Adrenal gland (tissue), 12 donors: ENCODE data around the gene MUC12. TPM values are rescaled to one million over a fixed set of nuclear protein-coding genes. Genes with fewer than 3 reads are reported as not detected.

Source experiments
- DNase-seq, 7 donors: peaks; one replicate each; pipeline ENCODE4 v3.0.0-alpha.2; 2019 to 2020
- H3K27ac ChIP-seq, 5 donors: fragments of 200-600 bp; sonication (generic) in 4 of 5; 1 replicate in 3 of 5; 2 replicates in 2 of 5; pipeline versions ENCODE4 v1.5.1 to v1.8.0; 2016 to 2020; ENCODE audit warnings: mild to moderate bottlenecking in 1 of 5
- H3K27me3 ChIP-seq: fragments of 200-600 bp; 2 replicates; pipeline ENCODE4 v1.8.0; 2021
- H3K36me3 ChIP-seq, 2 donors: fragments of 200-600 bp; replicated peaks in 1 of 2; 1 replicate in 1 of 2; 2 replicates in 1 of 2; pipeline versions ENCODE4 v1.5.1 to v1.8.0; 2018 to 2022
- H3K4me1 ChIP-seq, 2 donors: fragments of 200-600 bp; replicated peaks in 1 of 2; 1 replicate in 1 of 2; 2 replicates in 1 of 2; pipeline versions ENCODE4 v1.5.1 to v1.8.0; 2018 to 2021
- H3K4me3 ChIP-seq, 4 donors: fragments of 200-600 bp; sonication (generic) in 3 of 4; one replicate each; pipeline ENCODE4 v1.5.1; 2016 to 2018
- H3K9me3 ChIP-seq, 3 donors: fragments of 200-600 bp; sonication (generic) in 1 of 3; replicated peaks in 1 of 3; 1 replicate in 2 of 3; 2 replicates in 1 of 3; pipeline versions ENCODE4 v1.5.1 to v1.8.0; 2016 to 2021
- POLR2A ChIP-seq, 2 donors: fragments of 450-650 bp; IDR thresholded peaks; one replicate each; pipeline ENCODE4 v1.6.1; 2017; ENCODE audit warnings: antibody characterized with exemption in 2 of 2, mild to moderate bottlenecking in 2 of 2, moderate library complexity in 1 of 2
- WGBS, 4 donors: extraction: QIAGEN DNeasy Blood & Tissue Kit in 2 of 4; methylation state at CpG; one replicate each; pipeline versions ENCODE4 v1.1.5 to v1.1.7; 2013 to 2017; 5-methylcytosine and 5-hydroxymethylcytosine counted together
- intact Hi-C, 2 donors: fragments of 100-400 bp; cut with DNase I; formaldehyde crosslinking; loops; one replicate each; pipeline versions ENCODE4 v1.14.1 to v1.15.0; 2022 to 2023
- polyA plus RNA-seq, 3 donors: library from polyadenylated mRNA; stranded (reverse); fragments of 200-250 nt in 2 of 3; fragments of 350-450 nt in 1 of 3; fragmentation: Illumina TruSeq in 1 of 3; extraction: RNeasy Lipid Tissue Mini Kit (QIAGEN cat#74804) in 1 of 3; gene quantifications; one replicate each; pipeline ENCODE4 v1.2.3, GENCODE V29; 2013 to 2014
- total RNA-seq, 9 donors: library from RNA; depleted of rRNA in 4 of 9; stranded (reverse); fragments of >200 nt in 4 of 9; fragments of 120-200 nt in 1 of 9; fragmentation: NEBNext Ultra II Directional in 1 of 9; extraction: Animal tissue kit (Norgen Biotek cat#: 25700) in 1 of 9; gene quantifications; one replicate each; pipeline versions ENCODE4 v1.1.0 to v1.2.4, GENCODE V29; 2013 to 2023
- TF ChIP-seq, protein P1 (sequence below), 6 experiments: fragments of 450-650 bp in 4 of 6; fragments of 200-600 bp in 2 of 6; sonication (generic) in 1 of 6; IDR thresholded peaks; 1 replicate in 5 of 6; 2 replicates in 1 of 6; pipeline versions ENCODE4 v1.5.1 to v1.8.0; 2016 to 2021; ENCODE audit warnings: antibody characterized with exemption in 6 of 6, mild to moderate bottlenecking in 2 of 6, moderate library complexity in 1 of 6
- donor health status: healthy with polysubstance abuse.
- donor health status: Bipolar disorder and iron deficiency.
- donor health status: DM: yes; HTN: yes; CAD: no.
- donor health status: DM: no; HTN: no; CAD: no.
- donor health status: DM: no; HTN: no; CAD: no.
- donor health status: DM: yes; HTN: yes; CAD: no.

MUC12 gene
- total and polyA plus RNA-seq, 12 donors: 0.07 to 3.3 (median 0.66) TPM; not detected in 4

DNA sequence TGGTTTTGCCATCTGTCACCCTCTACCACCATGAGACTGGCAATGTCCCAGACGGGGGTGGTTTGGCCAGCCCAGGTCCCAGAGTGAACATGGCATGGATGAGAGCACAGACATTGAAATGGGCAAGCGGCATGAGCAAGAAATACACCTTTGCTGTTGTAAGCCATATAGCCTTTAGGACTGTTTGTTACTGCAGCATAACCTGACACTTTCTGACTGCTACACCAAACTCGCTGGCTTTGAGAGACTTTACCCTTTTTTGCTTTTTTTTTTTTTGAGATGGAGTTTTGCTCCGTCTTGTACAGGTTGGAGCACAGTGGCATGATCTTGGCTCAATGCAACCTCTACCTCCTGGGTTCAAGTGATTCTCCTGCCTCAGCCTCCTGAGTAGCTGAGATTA is 25.2 kb upstream of the MUC12 start:
- Histone ChIP-seq H3K36me3 (no peaks in the 10 kb centered on the region), H3K27ac (no peak overlapping the region), H3K27me3 (no peaks in the 10 kb centered on the region), H3K4me1 (no peaks in the 10 kb centered on the region), H3K9me3 (no peaks in the 10 kb centered on the region), H3K4me3 (no peak overlapping the region)
- intact Hi-C loops: no loop called here
- TF ChIP-seq, protein P1, sequence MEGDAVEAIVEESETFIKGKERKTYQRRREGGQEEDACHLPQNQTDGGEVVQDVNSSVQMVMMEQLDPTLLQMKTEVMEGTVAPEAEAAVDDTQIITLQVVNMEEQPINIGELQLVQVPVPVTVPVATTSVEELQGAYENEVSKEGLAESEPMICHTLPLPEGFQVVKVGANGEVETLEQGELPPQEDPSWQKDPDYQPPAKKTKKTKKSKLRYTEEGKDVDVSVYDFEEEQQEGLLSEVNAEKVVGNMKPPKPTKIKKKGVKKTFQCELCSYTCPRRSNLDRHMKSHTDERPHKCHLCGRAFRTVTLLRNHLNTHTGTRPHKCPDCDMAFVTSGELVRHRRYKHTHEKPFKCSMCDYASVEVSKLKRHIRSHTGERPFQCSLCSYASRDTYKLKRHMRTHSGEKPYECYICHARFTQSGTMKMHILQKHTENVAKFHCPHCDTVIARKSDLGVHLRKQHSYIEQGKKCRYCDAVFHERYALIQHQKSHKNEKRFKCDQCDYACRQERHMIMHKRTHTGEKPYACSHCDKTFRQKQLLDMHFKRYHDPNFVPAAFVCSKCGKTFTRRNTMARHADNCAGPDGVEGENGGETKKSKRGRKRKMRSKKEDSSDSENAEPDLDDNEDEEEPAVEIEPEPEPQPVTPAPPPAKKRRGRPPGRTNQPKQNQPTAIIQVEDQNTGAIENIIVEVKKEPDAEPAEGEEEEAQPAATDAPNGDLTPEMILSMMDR (IDR thresholded peaks at IDR 0.05): no peak
- TF ChIP-seq POLR2A (IDR thresholded peaks at IDR 0.05): no peak
- 67 to 81% (median 75%) methylated on average over 4 of the region's 4 CpGs for WGBS, 4 donors
- no peak for DNase-seq

DNA sequence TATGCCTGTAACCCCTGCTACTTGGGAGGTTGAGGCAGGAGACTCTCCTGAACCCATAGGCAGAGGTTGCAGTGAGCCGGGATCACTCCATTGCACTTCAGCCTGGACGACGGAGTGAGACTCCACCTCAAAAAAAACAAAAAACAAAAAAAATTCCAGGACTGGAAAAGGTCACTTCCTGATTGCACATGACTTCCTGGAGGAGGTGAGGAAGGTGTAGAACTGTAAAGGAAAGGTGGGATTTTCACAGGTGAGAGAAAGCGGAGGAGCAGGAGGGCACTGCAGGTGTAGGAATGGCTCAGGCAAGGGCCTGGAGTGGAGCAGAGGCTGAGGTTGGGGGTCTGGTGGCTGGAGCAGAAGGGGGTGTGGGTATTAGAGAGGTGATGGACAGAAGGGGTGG is 23.3 kb upstream of the MUC12 start:
- no peak for TF ChIP-seq POLR2A (IDR thresholded peaks at IDR 0.05)
- TF ChIP-seq, protein P1 (IDR thresholded peaks at IDR 0.05): no peak
- H3K36me3 ChIP-seq: no peaks in the 10 kb centered on the region
- H3K4me3 ChIP-seq: no peak overlapping the region
- DNase-seq: no peak
- H3K27ac ChIP-seq: no peak overlapping the region
- intact Hi-C loops: no loop called here
- peaks cover 15% of the 10 kb centered on the region for H3K27me3 ChIP-seq
- H3K9me3 ChIP-seq: no peaks in the 10 kb centered on the region
- WGBS, 4 donors: 89 to 93% (median 91%) methylated on average over 4 of the region's 4 CpGs
- H3K4me1 ChIP-seq: no peaks in the 10 kb centered on the region

DNA sequence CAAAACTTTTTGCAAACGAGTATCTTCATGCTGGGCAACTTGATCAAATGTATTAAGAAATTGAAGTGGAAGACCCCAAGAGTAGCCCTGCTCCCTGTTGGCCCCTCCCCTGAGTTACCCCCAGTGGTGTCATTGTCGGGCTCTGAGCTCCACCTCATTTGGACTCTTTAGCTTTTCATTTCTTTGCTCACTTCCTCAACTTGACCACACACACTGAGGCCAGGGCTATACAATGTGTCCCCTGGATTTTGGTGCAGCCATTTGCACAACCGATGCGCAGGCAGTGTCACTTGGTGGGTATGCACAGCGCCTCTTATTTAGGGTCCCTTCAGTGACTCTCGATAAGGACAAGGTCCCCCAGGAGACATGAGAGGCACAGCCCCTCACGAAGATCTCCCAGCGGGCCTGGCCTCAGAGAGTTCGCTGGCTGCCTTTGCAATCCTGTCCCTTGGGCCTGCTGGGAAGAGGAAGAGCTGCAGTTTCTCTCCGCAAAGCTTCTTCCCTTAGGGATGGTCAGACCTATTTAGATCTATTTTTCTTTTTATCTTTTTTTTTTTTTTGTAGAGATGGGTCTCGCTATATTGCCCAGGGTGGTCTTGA is 22.5 kb upstream of the MUC12 start:
- no peak for TF ChIP-seq POLR2A (IDR thresholded peaks at IDR 0.05)
- TF ChIP-seq, protein P1 (IDR thresholded peaks at IDR 0.05): no peak
- Histone ChIP-seq H3K9me3 (no peaks in the 10 kb centered on the region), H3K27me3 (peaks cover 17% of the 10 kb centered on the region), H3K4me3 (no peak overlapping the region), H3K27ac (no peak overlapping the region), H3K4me1 (no peaks in the 10 kb centered on the region), H3K36me3 (no peaks in the 10 kb centered on the region)
- DNase-seq: no peak
- intact Hi-C loops: no loop called here
- WGBS, 4 donors: 86 to 88% (median 87%) methylated on average over 10 to 11 of the region's 11 CpGs

DNA sequence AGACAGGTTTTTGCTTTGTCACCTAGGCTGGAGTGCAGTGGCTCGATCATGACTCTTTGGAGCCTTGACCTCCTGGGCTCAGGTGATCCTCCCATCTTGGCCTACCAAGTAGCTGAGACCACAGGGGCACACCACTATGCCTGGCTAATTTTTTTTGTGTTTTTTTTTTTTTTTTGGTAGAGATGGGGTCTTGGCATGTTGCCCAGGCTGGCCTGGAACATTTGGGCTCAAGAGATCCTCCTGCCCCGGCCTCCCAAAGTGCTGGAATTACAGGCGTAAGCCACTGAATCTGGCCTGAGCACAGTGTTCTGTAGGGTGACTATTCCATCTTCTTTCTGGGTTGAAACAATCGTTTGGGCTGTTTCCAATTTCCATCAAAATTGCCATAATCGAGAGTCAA is 21.6 kb upstream of the MUC12 start:
- WGBS, 4 donors: 80 to 87% (median 83%) methylated on average over 5 of the region's 5 CpGs
- no peak for TF ChIP-seq POLR2A (IDR thresholded peaks at IDR 0.05)
- TF ChIP-seq, protein P1 (IDR thresholded peaks at IDR 0.05): no peak
- Histone ChIP-seq H3K27ac (no peak overlapping the region), H3K9me3 (no peaks in the 10 kb centered on the region), H3K27me3 (peaks cover 23% of the 10 kb centered on the region), H3K4me3 (no peak overlapping the region), H3K4me1 (no peaks in the 10 kb centered on the region), H3K36me3 (no peaks in the 10 kb centered on the region)
- intact Hi-C loops: no loop called here
- DNase-seq: no peak
